GM12891 (cell line): ENCODE measurements around the gene STAC.

Experiments used
- DNase-seq: peaks from one replicate; pipeline ENCODE4 v3.0.0; 2011; ENCODE audit warnings: low spot score; ENCODE audit not compliant: insufficient read length
- FAIRE-seq: peaks from 2 replicates; lab custom pipeline; 2011; peaks lifted over from hg19 to GRCh38; lab: Jason Lieb, UNC
- PAX5 ChIP-seq: IDR thresholded peaks from 2 replicates; pipeline ENCODE4 v1.6.1; 2011; ENCODE audit warnings: low read length, moderate library complexity, mild to moderate bottlenecking; ENCODE audit not compliant: insufficient read depth, severe bottlenecking
- POLR2A ChIP-seq: IDR thresholded peaks from 2 replicates; pipeline ENCODE4 v1.6.1; 2011; ENCODE audit warnings: low read depth, low read length, control low read depth
- POLR2AphosphoS5 ChIP-seq: IDR thresholded peaks from 2 replicates; pipeline ENCODE4 v1.6.1; 2011; ENCODE audit warnings: low read depth, low read length, control low read depth
- POU2F2 ChIP-seq: IDR thresholded peaks from 2 replicates; pipeline ENCODE4 v1.6.1; 2011; ENCODE audit warnings: low read depth, mild to moderate bottlenecking, control low read depth, low read length, moderate library complexity
- SPI1 ChIP-seq: IDR thresholded peaks from 2 replicates; pipeline ENCODE4 v1.6.1; 2011; ENCODE audit warnings: low read depth, low read length, control low read depth
- TAF1 ChIP-seq: IDR thresholded peaks from 2 replicates; pipeline ENCODE4 v1.6.1; 2011; ENCODE audit warnings: low read depth, low read length, control low read depth

The STAC gene

GRCh38 chr3:36538136-36538749 is 157.9 kb downstream of the STAC start:
- no peak for DNase-seq
- TF ChIP-seq SPI1 (no peak), POU2F2 (no peak), POLR2A (no peak), POLR2AphosphoS5 (no peak), PAX5 (no peak), TAF1 (no peak)
- FAIRE-seq = no peak

GRCh38 chr3:36540888-36541518 is 160.7 kb downstream of the STAC start:
- DNase-seq (no peak), FAIRE-seq (no peak)
- no peak for TF ChIP-seq TAF1
- TF ChIP-seq PAX5 = no peak
- TF ChIP-seq POU2F2 = no peak
- no peak for TF ChIP-seq POLR2A
- no peak for TF ChIP-seq POLR2AphosphoS5
- no peak for TF ChIP-seq SPI1

- FAIRE-seq (no peak), DNase-seq (no peak)
- TF ChIP-seq SPI1 = no peak
- no peak for TF ChIP-seq POLR2A
- TF ChIP-seq PAX5 = no peak
- no peak for TF ChIP-seq POU2F2
- TF ChIP-seq TAF1 = no peak
- TF ChIP-seq POLR2AphosphoS5 = no peak
Measured at GRCh38 chr3:36542186-36542585, 161.9 kb downstream of the STAC start.

GRCh38 chr3:36543276-36543997 is 163.1 kb downstream of the STAC start:
- DNase-seq (no peak), FAIRE-seq (no peak)
- TF ChIP-seq SPI1 (no peak), POU2F2 (no peak), PAX5 (no peak), POLR2A (no peak), TAF1 (no peak), POLR2AphosphoS5 (no peak)

- DNase-seq (no peak), FAIRE-seq (no peak)
- no peak for TF ChIP-seq POLR2AphosphoS5
- TF ChIP-seq PAX5 = no peak
- no peak for TF ChIP-seq TAF1
- no peak for TF ChIP-seq POU2F2
- TF ChIP-seq POLR2A = no peak
- no peak for TF ChIP-seq SPI1
Measured at GRCh38 chr3:36546226-36546625, 165.9 kb downstream of the STAC start.

- TF ChIP-seq POLR2A (no peak), SPI1 (no peak), POU2F2 (no peak), PAX5 (no peak), TAF1 (no peak), POLR2AphosphoS5 (no peak)
- DNase-seq (no peak), FAIRE-seq (no peak)
Measured at GRCh38 chr3:36548712-36549111, 168.4 kb downstream of the STAC start.

- DNase-seq = no peak
- TF ChIP-seq SPI1 (peak; percentile 51), POLR2AphosphoS5 (no peak), PAX5 (no peak)
- FAIRE-seq = no peak
Measured at GRCh38 chr3:36557021-36557707, 176.9 kb downstream of the STAC start.

GRCh38 chr3:36557708-36558421 is 177.6 kb downstream of the STAC start:
- FAIRE-seq (no peak), DNase-seq (no peak)
- TF ChIP-seq PAX5 (no peak), POU2F2 (no peak), POLR2AphosphoS5 (no peak), TAF1 (no peak), POLR2A (no peak), SPI1 (no peak)

GRCh38 chr3:36558961-36559360 is 178.7 kb downstream of the STAC start:
- DNase-seq (no peak), FAIRE-seq (no peak)
- no peak for TF ChIP-seq PAX5
- TF ChIP-seq POU2F2 = no peak
